Activated T-helper 2 cell treated with anti-CD3 and anti-CD28 coated beads, Interferon-gamma antibody, Interleukin-2, Interleukin-4, amounts not matched to agents 10 μg/mL and 5 μg/mL and 100 μg/mL, durations not matched to agents 14 hours and 24 hours and 36 hours (primary cell): ENCODE data around the gene CHRNA4. TPM values are rescaled to one million over a fixed set of nuclear protein-coding genes. Genes with fewer than 3 reads are reported as not detected.

Source experiments
- DNase-seq: peaks from one replicate; pipeline ENCODE4 v3.0.0; 2021; ENCODE audit warnings: low spot score
- H3K27ac Mint-ChIP-seq: one replicate; pipeline ENCODE4 v1.8.0; 2021; ENCODE audit warnings: mixed read lengths
- H3K27me3 Mint-ChIP-seq: one replicate; pipeline ENCODE4 v1.8.0; 2021; ENCODE audit warnings: low read depth, mixed read lengths
- H3K36me3 Mint-ChIP-seq: one replicate; pipeline ENCODE4 v1.8.0; 2021; ENCODE audit warnings: low read depth, mixed read lengths
- H3K4me1 Mint-ChIP-seq: one replicate; pipeline ENCODE4 v1.8.0; 2021; ENCODE audit warnings: low read depth, mixed read lengths
- H3K4me3 Mint-ChIP-seq: one replicate; pipeline ENCODE4 v1.8.0; 2021; ENCODE audit warnings: low read depth, mild to moderate bottlenecking, moderate library complexity, mixed read lengths
- H3K9me3 Mint-ChIP-seq: one replicate; pipeline ENCODE4 v1.8.0; 2021; ENCODE audit warnings: mixed read lengths
- intact Hi-C: fragments of 100-400 bp; cut with micrococcal nuclease; formaldehyde crosslinking; loops from one replicate; pipeline ENCODE4 v1.15.1; 2023
- total RNA-seq: library from RNA; stranded (reverse); gene quantifications from 2 replicates; pipeline ENCODE4 v1.2.3, GENCODE V29; 2022

Gene CHRNA4
- total RNA-seq, 1 donor from 2014 or later: not detected

DNA sequence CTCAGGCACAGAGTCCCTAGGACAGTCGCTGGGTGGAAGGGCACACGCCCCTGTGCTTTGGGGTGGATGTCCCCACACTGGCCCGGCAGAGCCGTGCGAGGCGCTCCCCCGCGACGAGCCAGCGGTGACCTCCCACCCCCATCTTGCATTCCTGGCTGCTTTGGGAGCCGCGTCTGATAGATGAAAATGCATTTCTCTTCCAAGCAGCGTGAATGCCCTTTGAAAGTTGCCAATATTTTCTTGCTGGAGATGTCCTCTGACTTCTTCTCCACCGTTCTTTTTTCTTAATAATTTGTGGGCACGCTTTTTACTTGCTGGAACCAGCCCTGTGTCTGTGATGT is 38.2 kb downstream of the CHRNA4 start:
- Mint-ChIP-seq H3K36me3 (no peaks in the 10 kb centered on the region), H3K27me3 (peaks cover 7% of the 10 kb centered on the region), H3K9me3 (no peaks in the 10 kb centered on the region), H3K4me3 (no peak overlapping the region), H3K4me1 (no peaks in the 10 kb centered on the region), H3K27ac (no peak overlapping the region)
- intact Hi-C loops: no loop called here
- DNase-seq: no peak

DNA sequence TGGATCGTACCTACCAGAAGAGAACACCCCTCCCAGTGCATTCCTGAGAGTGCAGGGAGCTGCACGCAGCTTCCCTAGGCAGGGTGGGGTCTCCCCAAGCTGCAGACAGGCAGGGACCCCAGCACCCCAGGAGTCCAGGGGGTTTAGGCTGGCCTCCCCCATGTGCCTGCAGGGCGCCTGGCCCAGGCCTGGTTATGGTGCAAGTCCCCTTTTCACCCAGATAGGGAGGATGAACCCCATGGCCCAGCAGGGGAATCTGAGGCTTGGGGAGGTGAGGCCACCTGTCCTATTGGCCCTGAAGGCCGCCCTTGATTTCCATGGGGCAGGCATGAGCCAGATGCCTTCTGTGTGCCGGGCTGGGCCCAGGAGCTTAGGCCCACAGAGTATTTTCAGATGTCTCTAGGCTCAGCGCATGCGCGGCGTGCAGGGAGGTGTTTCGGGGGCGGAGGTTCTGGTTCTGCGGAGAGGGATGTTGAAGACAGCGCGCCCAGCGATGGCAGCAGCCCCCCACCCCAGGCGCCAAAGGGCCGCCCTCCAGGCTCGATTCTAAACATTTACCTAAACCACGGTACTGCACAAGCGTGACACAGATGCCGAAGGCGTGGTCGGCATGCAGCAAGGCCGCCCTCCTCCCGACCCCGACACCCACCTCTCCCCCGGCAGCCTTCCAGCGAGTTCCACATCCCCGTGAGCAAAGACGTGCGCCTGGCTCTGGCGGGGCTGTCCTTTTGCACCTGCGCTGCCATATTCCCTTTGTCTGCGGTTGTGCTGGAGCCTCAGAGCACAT is 38.8 kb downstream of the CHRNA4 start:
- Mint-ChIP-seq H3K27me3 (peaks cover 7% of the 10 kb centered on the region), H3K9me3 (no peaks in the 10 kb centered on the region), H3K27ac (no peak overlapping the region), H3K4me1 (no peaks in the 10 kb centered on the region), H3K36me3 (no peaks in the 10 kb centered on the region), H3K4me3 (no peak overlapping the region)
- no peak for DNase-seq
- intact Hi-C loops: no loop called here

DNA sequence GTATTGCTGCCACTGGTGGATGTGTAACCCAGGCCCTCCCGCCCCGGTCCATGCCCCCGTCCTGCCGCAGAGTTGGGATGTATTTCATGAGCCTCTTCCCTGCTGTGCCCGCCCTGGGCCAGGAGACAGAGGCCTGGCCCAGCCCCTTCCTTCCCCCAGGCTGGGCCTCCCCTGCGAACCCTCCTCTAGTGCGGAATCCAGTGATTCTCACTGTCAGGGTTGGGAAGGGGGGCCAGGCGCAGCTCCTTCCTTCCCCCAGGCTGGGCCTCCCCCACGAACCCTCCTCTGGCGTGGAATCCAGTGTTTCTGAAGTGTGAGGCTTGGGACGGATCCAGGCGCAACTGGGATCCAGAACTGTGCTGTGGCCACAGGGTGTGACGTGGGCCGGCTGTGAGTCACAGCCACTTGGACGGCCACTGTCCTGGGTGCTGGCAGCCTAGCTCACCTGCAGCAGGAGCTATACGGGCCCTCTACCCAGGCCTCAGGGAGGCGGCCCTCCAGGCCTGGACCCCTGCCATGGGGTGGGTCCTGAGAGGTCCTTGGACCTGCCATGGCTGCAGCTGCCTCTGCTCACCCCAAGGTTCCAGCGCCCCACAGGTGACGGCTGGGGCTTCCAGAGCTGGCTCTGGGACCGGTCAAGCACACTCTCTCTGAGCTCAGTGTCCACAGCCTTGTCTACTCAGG is 39.9 kb downstream of the CHRNA4 start:
- Mint-ChIP-seq H3K9me3 (no peaks in the 10 kb centered on the region), H3K27ac (no peak overlapping the region), H3K27me3 (peaks cover 7% of the 10 kb centered on the region), H3K36me3 (no peaks in the 10 kb centered on the region), H3K4me1 (no peaks in the 10 kb centered on the region), H3K4me3 (no peak overlapping the region)
- no peak for DNase-seq
- intact Hi-C loops: no loop called here

DNA sequence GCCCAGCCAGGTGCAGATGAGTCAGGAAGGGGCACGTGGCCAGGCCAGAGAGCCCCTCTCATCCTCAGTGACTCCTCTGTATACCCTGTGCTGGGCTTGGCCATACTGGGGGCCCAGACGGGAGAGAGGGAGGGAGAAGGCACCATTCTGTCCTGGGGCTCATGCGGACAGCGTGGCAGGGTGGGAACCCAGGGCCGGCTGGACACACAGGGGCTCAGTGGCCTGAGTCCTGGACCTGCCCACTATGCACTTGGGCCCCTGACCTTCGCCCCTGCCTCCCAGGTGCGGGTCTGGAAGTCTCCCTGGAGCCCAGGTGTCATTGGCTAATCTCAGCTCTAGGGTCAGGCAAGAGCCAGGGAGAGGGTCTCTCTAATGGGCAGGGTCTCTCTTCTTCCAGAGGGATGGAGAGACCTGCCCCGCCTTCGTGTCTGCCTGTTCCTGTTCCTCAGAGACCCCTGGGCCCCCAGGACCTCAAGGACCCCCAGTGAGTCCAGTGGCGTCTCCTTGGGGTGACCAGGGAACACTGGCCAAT is 40.5 kb downstream of the CHRNA4 start:
- no peak overlapping the region for H3K4me3 Mint-ChIP-seq
- no peak for DNase-seq
- no peaks in the 10 kb centered on the region for H3K9me3 Mint-ChIP-seq
- no peak overlapping the region for H3K27ac Mint-ChIP-seq
- H3K27me3 Mint-ChIP-seq: peaks cover 7% of the 10 kb centered on the region
- H3K4me1 Mint-ChIP-seq: no peaks in the 10 kb centered on the region
- intact Hi-C loops: no loop called here
- H3K36me3 Mint-ChIP-seq: no peaks in the 10 kb centered on the region

DNA sequence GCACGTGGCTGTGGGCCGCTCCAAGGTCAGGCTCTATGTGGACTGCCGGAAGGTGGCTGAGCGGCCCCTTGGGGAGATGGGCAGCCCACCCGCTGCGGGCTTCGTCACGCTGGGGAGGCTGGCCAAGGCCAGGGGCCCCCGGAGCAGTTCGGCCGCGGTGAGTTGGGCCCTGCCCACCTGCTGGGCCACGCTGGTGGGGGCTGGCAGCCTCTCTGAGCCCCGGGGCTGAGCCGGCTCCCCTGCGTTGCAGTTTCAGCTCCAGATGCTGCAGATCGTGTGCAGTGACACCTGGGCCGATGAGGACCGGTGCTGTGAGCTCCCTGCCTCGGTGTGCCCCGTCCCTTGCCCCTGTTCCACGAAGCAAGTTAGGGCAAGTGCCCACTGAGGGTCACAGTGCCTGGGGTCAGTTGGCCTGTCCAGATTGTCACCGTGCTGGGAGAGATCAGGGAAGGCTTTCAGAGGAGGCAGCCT is 41.1 kb downstream of the CHRNA4 start:
- DNase-seq: no peak
- no peaks in the 10 kb centered on the region for H3K9me3 Mint-ChIP-seq
- H3K27me3 Mint-ChIP-seq: peaks cover 7% of the 10 kb centered on the region
- intact Hi-C loops: no loop called here
- H3K4me3 Mint-ChIP-seq: no peak overlapping the region
- no peak overlapping the region for H3K27ac Mint-ChIP-seq
- no peaks in the 10 kb centered on the region for H3K36me3 Mint-ChIP-seq
- no peaks in the 10 kb centered on the region for H3K4me1 Mint-ChIP-seq

DNA sequence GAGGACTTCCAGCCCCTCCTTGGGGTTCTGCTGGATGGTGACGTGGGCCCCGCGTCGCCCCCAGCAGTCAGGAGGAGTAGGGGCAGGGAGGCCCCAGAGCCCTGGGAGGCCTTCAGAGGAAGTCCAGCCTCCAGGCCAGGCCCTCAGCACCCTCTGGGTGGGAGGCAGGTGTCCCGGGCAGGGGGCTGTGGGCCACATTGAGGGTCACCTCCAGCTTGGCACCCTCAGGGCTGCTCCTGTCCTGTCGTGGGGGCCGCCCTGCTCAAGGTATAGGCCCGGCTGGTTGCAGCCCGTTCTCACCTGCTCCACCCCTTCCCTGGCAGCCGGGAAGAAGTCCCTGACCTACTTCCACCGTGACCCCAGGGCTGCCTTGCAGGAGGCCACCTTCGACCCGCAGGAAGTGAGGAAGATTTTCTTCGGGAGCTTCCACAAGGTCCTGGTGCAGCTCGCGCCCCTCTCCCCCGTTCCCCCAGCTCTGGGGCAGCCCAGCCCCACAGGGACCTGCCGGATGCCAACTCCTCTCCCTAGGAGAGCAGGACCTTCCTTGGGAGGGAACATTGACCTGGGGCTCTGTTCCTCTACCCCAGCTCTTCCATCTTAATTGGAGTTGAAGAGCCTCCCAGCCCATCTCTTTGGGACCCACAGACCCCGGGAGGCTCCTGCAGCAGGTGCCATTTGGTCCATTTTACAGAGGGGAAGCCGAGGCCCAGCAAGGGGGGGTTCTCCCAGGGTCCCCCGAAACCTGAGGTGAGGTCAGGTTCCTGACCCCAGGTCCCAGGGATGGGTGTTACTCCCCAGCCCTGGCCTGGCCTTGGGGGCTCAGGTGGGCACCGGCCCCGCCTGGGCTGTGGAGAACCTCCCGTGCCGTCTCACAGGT is 41.7 kb downstream of the CHRNA4 start:
- no peak overlapping the region for H3K27ac Mint-ChIP-seq
- no peak overlapping the region for H3K4me3 Mint-ChIP-seq
- intact Hi-C loops: no loop called here
- no peaks in the 10 kb centered on the region for H3K36me3 Mint-ChIP-seq
- no peaks in the 10 kb centered on the region for H3K9me3 Mint-ChIP-seq
- H3K4me1 Mint-ChIP-seq: no peaks in the 10 kb centered on the region
- no peak for DNase-seq
- peaks cover 7% of the 10 kb centered on the region for H3K27me3 Mint-ChIP-seq

DNA sequence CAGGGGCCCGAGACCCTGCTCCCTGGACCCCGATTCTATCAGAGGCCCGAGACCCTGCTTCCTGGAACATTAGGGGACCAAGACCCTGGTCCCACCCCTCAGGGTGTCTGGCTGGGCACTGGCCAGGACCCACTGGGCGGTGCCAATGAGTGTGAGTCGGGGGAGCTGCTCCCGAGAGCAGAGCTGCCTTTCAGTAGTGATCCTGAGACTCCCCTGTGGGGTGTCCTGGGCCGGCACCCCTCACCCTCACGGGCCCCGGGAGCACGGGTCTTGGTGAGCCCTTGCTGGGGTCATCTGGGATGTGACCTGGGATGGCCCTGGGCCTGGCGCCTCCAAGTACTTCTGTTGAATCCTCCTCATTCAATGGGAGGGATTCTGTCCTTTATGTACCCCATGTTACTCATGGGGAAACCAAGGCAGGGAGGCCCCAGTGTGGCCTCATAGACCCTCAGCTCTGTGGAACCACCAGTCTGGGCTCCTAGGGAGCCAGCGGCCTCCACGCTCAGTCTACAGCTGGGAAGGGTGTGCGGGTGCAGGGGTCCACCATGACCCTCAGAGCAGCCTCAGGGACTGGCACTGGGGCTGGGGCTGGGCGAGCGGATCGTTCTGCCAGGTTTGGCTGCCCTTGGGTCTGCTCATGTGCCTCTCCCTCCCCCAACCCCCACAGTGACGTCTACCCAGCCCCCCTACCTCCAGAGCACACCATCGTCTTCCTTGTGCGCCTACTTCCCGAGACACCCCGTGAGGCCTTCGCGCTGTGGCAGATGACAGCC is 42.6 kb downstream of the CHRNA4 start:
- no peak for DNase-seq
- no peaks in the 10 kb centered on the region for H3K36me3 Mint-ChIP-seq
- peaks cover under 1% of the 10 kb centered on the region for H3K27me3 Mint-ChIP-seq
- H3K4me1 Mint-ChIP-seq: no peaks in the 10 kb centered on the region
- no peak overlapping the region for H3K4me3 Mint-ChIP-seq
- intact Hi-C loops: no loop called here
- no peaks in the 10 kb centered on the region for H3K9me3 Mint-ChIP-seq
- no peak overlapping the region for H3K27ac Mint-ChIP-seq

DNA sequence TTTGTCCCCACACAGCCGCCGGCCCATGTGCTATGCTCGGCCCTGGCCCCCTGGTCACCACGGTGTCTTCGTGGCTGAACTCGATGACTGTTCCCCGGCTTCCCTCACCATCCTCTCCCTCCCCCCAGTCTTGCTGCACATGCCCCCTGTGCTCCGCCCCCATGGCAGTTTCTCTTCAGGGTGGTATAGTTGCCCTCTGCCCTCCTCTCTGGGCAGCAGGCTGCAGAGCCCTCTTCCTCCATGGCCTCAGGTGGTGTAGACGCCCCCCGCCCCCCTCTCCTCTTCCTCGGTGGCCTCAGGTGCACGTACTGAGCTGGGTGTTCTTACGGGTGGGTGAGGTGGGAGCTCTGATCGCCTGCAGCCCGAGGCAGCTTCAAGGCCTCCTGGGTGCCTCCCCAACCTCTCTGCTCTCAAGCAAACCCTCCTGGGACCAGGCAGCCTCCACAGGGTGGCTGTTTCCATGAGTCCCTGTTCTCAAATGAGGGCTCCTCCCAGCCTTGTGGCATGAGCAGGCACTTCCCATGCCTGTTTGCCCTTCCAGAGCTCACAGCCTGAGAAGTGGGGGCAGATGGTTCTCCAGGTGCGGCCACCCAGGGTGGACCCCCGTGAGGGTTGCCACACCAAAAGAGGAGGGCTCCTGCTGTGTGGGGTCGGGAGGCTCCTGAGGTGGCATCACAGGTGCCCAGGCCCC is 43.4 kb downstream of the CHRNA4 start:
- no peak overlapping the region for H3K27ac Mint-ChIP-seq
- H3K4me1 Mint-ChIP-seq: no peaks in the 10 kb centered on the region
- H3K4me3 Mint-ChIP-seq: no peak overlapping the region
- no peaks in the 10 kb centered on the region for H3K27me3 Mint-ChIP-seq
- H3K9me3 Mint-ChIP-seq: no peaks in the 10 kb centered on the region
- no peak for DNase-seq
- no peaks in the 10 kb centered on the region for H3K36me3 Mint-ChIP-seq
- intact Hi-C loops: no loop called here

DNA sequence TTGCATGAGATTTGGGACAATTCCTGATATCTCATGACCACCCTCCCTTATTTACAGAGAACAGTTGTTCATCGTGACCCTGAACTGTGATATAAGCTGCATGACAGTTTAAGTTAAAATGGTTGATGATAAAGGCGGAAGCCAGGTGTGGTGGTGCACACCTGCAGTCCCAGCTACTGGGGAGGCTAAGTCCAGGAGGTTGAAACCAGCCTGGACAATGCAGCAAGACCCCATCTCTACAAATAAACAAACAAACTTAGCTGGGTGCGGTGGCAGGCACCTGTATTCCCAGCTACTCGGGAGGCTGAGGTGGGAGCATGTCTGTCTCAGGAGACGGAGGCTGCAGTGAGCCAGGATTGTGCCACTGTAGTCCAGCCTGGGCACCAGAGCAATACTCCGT is 44.1 kb downstream of the CHRNA4 start:
- Mint-ChIP-seq H3K36me3 (no peaks in the 10 kb centered on the region), H3K4me1 (no peaks in the 10 kb centered on the region), H3K27ac (no peak overlapping the region), H3K9me3 (no peaks in the 10 kb centered on the region), H3K4me3 (no peak overlapping the region), H3K27me3 (no peaks in the 10 kb centered on the region)
- DNase-seq: no peak
- intact Hi-C loops: no loop called here

DNA sequence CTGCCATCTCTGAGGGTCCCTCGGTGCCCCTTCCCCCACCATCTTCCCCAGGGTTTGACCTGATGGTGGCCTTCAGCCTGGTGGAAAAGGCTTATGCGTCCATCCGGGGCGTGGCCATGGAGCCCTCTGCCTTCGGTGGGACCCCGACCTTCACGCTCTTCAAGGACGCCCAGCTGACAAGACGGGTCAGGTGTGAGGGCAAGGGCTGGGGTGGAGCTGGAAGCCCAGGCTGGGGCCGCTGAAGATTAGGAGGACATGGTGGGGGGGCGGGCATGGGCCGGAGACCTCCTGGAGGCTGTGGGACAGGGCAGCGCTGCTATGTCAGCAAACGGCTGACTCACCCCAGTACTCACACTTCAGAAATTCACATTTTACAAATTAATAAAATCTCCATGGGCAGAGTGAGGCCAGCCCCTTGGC is 44.6 kb downstream of the CHRNA4 start:
- intact Hi-C loops: no loop called here
- no peak overlapping the region for H3K27ac Mint-ChIP-seq
- no peaks in the 10 kb centered on the region for H3K9me3 Mint-ChIP-seq
- no peaks in the 10 kb centered on the region for H3K27me3 Mint-ChIP-seq
- DNase-seq: no peak
- no peaks in the 10 kb centered on the region for H3K36me3 Mint-ChIP-seq
- H3K4me3 Mint-ChIP-seq: no peak overlapping the region
- H3K4me1 Mint-ChIP-seq: no peaks in the 10 kb centered on the region

DNA sequence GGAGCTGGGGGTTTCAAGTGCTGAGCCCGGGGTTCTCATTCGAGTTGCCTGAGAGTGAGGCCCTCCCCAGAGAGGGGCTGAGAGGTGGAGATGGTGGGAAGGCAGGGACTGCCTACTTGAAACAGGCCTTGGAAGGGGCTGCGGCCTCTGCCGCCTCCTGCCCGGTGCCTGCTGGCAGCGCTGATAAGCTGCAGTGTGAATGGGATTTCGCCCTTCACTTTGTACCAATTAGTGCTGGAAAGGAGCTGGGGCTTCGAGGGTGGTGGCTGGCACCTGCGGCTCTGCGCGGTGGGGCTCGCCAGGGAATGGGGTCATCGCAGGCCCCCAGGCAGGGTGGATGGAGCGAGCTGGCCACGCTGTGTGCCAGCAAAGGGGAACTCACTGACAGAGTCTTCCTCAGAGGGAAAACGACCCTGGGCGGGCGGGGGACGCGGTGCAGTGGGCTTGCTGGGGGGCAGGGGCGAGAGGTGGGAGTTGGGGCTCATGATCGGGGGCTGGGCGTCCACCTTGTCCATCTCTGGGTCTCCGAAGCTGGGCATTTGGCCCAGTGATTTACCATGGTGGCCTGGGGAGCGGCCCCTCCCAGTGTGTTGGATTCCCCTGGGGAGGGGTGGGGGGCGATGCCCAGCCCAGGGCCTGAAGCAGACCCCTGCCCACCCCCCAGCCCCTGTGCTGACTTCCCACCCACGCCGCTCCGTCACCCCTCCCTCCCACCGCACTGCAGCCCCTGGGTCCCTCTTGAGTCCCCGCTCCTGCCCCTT is 45.2 kb downstream of the CHRNA4 start:
- DNase-seq: no peak
- H3K27me3 Mint-ChIP-seq: no peaks in the 10 kb centered on the region
- no peak overlapping the region for H3K4me3 Mint-ChIP-seq
- H3K27ac Mint-ChIP-seq: no peak overlapping the region
- H3K4me1 Mint-ChIP-seq: no peaks in the 10 kb centered on the region
- intact Hi-C loops: no loop called here
- H3K9me3 Mint-ChIP-seq: no peaks in the 10 kb centered on the region
- H3K36me3 Mint-ChIP-seq: no peaks in the 10 kb centered on the region
